ENCODE measurements around the gene HPN.
"Not testable (repeated sequence)": the region's sequence is repeated elsewhere in the genome, so short reads cannot be mapped to it uniquely, and the experiment has no call there.

The HPN gene

DNA sequence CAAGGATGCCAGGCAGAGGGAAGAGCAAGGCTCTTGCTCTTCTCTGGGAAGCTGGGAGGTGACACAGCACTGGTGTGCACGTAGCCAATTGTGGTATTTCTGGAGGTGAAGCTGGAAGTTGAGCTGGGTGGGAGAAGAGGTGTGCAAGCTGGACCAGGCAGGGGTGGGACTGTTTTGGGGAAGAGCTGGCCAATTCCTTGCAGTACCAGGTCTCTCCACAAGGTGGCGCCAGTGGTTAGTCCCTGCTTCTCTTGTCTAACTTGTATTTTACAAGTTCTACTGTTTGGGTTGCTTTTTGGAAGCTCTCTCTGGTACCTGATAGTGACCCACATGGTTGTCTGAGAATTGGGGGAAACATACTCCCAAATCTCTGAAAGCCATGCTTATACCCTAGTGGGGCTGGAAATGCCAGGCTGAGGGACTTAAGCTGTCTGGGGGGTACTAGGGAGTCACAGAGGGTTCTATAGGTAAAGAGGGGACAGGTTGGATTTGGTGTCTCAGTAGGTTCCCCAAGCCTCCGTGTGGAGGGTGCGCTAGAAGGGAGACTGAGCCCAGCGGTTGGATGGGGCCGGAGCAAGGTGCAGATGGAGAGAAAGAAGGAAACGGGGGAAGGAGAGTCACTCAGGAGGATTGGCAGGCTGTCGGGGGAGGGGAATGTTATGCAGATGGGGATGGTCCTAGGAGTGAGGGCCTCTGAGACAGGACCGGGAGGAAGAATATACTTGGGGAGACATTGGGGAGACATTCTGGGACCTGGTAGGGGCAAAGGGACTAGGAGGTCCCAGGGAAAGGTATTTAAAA is 3.0 kb downstream of the HPN start:
- DNase-seq = peak; percentile 58

DNA sequence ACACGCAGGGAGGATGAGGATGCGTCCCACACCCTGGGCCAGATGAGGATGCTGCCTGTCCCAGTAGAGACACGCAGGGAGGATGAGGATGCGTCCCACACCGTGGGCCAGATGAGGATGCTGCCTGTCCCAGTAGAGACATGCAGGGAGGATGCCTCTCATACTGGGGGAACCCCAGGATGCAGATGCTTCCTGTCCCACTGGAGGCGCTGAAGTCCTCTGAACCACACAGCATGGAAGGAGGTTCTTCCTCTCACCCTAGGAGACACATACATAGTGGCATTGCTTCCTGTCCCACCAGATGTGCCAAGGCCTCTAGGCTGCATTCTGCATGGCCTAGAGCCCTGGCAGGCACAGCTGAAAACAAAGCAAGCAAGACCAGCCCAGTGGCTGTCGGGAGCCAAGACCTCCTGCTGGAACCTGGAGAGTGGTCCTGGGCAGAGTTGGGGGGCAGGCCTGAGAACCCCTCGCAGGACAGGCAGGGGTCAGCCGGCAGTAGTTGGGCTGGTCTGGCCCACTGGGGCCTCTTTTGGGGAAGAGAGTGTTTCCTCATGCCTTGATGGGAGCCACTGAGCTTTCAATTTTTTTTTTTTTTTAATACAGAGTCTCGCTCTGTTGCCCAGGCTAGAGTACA is 4.3 kb downstream of the HPN start:
- DNase-seq = peak; percentile 54

DNA sequence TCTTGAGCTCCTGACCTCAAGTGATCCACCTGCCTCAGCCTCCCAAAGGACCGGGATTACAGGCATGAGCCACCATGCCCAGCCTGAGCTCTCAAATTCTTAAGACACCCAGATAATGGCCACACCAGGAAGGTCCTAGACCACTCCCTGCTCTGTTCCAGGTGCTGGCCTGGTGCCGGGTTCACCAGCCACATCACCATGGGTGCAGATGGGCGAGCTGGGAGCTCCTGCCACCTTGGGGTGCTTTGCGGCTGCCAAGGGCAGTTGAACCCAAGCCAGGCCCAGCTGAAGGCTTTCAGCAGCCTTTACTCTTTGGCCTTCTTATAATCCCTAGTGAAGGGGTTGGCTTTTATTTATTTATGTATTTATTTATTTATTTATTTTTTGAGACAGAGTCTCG is 4.9 kb downstream of the HPN start:
- DNase-seq = no peak

DNA sequence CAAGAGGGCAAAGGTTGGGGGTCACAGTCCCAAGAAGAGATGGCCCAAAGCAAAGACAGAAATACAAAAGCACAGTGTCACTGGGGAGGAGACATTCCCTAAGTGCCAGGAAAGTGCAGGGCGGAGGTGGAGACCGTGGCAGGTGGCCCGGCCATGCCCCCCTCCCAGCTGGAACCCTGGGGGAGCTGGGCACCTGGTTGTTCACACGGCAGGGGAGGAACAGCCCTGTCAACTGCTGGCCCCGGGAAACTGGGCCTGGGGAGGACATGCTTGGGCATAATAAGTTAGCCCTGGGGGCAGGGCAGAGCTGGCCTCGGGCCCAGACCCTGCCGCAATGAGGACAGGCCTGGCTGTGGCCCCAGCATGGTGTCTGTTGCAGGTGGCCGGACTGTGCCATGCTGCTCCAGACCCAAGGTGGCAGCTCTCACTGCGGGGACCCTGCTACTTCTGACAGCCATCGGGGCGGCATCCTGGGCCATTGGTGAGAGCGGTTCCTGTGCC is 7.4 kb downstream of the HPN start:
- no peak for DNase-seq

DNA sequence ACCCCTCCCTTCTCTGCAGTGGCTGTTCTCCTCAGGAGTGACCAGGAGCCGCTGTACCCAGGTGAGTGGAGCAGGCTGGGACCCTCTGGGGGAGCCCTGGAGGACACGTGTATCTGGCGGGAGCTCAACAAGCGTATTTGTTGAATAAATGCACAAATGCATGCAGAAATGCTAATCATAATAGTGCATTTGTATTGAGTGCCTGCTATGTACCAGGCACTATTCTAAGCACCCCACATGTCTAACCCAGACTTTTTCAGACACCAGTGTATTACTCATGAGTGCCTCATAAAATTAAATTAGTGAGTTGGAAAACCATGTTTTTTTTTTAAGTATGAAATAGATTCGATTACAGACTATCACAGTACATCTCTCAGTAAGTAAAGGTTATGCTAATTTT is 7.9 kb downstream of the HPN start:
- DNase-seq = no peak

DNA sequence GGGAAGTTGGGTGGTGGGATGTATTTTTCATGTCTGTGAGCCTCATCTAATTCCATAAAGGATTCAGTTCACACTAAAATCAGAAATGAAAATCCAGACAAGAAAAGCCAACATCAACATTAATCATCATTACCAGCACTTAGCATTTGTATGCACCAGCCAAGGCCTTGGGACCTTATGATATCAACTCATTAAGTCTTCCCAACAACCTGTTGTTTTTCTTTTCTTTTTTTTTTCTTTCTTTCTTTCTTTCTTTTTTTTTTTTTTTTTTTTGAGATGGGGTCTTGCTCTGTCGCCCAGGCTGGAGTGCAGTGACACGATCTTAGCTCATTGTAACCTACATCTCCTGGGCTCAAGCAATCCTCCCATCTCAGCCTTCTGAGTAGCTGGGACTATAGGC is 9.1 kb downstream of the HPN start:
- not testable (repeated sequence) for DNase-seq

DNA sequence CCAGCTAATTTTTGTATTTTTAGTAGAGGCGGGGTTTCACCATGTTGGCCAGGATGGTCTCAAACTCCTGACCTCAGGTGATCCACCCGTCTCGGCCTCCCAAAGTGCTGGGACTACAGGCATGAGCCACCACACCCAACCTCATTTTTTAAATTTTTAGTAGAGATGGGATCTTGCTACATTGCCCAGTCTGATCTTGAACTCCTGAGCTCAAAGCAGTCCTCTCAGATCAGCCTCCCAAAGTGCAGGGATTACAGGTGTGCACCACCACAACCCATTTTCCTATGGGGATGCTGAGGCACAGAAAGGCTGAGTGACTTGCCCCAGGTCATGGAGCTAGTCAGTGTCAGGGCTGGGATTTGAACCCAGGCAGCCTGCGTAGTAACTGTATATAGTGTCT is 9.7 kb downstream of the HPN start:
- DNase-seq = not testable (repeated sequence)

DNA sequence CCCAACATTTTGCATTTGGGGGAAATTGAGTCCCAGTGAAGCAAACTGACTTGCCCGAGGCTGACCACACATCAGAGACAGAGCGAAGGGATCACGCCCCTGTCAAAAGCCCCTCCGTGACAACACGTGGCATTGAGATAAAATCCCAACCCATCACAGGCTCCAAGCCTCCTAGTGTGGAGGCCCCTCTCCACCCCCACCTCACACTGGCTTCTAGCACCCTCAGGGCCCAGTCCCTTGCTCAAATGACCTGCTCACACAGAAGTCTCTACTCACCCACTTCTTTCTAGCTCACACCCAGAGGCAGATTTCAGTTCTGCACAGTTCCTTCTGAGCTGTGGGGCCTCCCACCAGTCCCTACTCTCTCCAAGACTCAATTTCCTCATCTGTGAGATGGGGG is 10.3 kb downstream of the HPN start:
- no peak for DNase-seq

DNA sequence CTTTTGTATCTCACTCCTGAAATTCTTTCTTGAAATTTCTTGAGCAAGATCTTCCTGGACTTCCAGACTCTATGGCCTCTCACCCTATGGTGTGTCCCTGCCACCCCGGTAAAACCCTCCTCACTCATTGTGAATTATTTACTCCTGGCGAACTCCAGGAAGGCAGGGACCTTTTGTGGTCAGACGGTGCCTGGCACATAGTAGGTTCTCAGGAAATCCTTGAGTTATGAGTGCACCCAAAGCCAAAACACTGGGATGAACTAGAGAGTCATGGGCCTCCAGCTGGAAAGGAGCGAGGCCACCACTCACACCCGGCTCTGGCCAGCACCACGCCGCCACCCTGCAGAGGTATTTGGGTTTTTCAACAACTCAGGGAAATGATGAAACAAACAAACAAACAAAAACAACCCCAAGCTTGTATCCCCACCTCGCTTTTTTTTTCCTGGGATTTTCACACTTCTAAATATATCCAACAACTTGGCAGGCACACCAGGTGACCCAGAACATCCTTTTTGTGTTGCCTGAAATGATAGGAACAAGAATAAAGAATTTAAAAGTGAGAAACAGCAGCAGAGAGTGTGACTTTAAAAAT is 11.2 kb downstream of the HPN start:
- no peak for DNase-seq

DNA sequence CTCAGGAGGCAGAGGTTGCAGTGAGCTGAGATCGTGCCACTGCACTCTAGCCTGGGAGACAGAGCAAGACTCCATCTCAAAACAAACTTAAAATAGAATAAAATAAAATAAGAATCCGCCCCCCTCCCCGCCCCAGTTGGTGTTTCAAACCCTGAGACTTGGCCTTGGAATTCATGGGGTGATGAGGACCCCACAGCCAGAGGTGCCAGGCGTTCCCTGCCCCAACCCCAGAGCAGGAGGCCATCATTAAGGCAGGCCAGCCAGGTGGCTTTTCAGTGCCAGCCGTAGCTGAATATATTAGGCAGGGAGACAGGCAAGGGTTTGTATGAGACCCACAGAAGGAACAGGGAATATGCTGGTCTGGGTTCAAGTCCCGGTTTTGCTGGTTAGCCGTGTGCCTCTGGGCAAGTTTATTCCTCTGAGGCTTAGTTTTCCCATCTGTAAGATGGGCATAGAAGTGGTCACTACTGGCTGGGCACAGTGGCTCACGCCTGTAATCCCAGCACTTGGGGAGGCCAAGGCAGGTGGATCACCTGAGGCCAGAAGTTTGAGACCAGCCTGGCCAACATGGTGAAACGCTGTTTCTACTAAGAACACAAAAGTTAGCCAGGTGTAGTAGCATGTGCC is 12.3 kb downstream of the HPN start:
- no peak for DNase-seq

DNA sequence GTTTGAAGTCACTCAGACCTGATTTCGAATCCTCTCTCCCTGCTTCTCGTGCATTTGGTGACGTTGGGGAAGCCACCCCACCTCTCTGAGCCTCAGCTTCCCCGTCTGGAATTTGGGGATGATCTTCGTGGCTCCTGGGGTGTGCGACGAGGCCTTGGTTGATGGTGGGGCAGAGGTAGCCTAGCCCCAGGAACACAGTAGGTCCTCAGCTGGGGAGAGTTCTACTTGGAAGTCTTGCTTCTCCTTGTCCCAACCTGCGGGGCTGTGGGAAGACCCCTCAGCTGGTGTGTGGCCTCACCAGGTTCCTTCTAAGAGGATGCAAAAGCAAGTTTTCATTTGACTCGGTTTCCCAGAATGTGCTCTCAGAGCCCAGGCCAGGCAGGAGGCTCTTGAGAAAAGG is 13.1 kb downstream of the HPN start:
- no peak for DNase-seq

DNA sequence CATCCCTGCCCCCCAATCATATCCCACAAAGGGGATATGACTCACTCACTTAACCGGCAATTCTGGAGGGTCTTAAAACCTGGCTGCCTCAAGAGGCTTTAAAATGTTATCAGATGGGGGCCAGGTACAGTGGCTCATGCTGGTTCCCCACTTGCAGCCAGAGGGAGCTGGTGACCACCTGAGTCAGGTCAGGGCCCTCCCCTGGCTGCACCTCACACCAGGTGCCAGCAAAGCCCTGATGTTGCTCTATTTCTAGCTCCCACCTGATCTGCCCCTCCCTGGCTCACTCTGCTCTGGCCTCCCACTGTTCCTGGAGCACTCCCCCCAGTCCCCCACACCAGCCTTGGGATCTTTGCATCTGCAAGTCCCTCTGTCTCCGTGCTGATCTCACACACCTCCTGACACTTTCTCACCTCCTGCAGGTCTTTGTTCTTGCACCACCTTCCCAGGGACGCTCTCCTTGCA is 14.2 kb downstream of the HPN start:
- DNase-seq = no peak

DNA sequence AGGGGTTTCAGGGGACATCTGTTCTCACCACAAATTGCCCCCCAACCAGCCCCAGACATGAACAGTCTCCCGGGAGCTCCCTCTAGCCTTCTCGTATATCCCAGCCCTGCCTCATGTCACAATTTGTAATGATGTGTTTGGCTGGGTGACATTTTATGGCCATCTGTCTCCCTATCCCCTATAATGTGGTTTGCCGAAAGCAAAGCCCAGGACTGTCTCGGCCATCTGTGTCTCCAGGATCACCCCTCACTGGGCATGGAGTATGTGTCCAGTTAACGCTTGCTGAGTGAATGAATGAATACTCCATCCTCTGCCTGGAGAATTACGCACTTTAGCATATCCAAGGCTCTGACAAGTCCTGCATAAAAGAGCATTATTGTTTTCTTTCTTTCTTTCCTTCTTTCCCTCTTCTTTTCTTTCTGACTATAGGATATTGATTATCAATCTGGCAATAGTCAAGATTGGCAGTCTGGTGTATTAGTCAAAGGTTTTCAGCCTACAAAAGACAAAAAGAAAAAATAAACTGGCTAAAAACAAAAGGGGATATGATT is 15.1 kb downstream of the HPN start:
- no peak for DNase-seq

DNA sequence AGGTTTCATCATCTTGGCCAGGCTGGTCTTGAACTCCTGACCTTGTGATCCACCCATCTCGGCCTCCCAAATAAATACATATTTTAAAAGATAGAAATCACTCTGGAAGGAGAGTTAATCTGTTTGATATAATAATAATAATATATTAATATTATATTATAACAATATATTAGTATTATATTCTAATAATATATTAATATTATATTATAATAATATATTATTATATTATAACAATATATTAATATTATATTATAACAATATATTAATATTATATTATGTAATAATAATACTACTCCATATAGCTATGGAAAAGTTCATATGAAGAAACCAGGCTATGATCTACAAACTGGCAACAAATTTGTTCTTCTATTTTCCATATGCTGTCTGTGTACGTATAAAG is 16.8 kb downstream of the HPN start:
- no peak for DNase-seq

DNA sequence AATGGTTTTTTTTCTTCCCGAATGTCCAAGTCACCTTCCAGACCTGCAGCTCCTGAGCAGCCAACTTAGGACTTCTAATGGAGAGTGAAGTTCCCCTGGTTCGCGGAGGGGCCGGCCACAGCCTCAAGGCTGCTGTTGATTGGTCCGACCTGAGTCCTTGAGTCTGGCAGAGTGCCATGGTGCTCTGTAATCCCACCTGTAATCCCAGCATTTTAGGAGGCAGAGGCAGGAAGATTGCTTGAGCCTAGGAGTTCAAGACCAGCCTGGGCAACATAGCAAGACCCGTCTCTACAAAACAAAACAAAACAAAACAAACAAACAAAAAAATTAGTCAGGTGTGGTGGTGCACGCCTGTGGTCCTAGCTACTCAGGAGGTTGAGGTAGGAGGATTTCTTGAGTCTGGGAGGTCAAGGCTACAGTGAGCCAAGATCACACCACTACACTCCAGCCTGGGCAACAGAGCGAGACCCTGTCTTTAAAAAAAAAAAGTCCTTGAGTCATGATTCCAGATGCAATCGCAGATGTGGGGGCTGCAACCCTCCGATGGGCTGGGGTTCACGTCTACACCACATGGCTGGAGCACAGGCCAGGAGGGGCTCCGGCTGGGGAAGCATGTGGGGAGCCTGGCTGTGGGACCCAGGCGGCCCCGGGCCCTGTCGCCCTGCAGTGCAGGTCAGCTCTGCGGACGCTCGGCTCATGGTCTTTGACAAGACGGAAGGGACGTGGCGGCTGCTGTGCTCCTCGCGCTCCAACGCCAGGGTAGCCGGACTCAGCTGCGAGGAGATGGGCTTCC is 17.7 kb downstream of the HPN start:
- no peak for DNase-seq

DNA sequence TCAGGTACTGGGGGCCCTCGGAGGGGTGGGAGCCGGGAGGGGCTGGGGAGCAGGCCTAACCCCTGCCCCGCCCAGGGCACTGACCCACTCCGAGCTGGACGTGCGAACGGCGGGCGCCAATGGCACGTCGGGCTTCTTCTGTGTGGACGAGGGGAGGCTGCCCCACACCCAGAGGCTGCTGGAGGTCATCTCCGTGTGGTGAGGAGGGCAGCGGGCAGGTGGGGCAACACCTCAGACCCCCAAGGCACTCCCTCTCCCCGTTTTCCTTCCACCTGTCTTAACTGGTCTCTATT is 18.2 kb downstream of the HPN start:
- DNase-seq = no peak

DNA sequence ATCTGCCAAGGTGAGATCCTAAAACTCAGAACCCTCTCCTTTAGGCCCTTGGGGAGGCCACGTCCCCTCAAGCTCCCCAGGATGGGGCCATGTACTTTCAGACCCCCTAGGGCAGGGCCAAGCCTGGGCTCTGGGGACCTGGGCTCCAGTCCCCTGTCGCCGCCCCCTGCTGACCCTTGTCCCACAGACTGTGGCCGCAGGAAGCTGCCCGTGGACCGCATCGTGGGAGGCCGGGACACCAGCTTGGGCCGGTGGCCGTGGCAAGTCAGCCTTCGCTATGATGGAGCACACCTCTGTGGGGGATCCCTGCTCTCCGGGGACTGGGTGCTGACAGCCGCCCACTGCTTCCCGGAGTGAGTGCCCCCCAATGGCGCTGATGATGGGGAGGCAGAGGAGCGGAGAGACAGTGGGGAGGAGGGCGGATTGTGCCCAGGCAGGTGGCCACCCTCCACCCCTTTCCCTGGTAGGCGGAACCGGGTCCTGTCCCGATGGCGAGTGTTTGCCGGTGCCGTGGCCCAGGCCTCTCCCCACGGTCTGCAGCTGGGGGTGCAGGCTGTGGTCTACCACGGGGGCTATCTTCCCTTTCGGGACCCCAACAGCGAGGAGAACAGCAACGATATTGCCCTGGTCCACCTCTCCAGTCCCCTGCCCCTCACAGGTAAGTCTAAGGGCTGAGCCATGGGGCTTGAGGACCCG is 18.8 kb downstream of the HPN start:
- DNase-seq = no peak

DNA sequence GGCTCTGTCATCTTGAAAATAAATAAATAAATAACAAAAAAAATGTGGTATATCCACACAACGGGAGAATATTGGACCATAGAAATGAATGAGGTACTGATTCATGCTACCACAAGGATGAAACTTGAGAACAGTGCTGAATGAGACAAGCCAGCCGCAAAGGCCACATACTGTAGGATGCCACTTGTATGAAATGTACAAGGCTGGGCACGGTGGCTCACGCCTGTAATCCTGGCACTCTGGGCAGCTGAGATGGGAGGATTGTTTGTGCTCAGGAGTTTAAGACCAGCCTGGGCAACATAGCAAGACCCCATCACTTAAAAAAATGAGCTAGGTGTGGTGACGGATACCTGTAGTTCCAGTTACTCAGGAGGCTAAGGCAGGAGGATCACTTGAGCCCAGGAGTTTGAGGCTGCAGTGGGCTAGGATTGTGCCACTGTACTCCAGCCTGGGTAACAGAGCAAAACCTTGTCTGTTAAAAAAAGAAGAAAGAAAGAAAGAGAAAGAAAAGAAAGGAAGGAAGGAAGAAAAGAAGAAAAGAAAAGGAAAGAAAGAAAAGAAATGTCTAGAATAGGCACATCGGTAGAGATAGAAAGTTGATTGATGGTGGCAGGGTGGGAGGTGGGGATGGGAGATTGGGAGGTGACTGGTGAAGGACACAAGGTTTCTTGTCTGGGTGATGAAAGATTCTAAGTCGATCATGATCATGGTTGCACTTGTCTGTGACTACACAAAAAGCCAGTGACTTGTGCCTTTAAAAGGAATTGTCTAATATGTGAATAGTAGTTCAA is 20.3 kb downstream of the HPN start:
- DNase-seq = no peak

DNA sequence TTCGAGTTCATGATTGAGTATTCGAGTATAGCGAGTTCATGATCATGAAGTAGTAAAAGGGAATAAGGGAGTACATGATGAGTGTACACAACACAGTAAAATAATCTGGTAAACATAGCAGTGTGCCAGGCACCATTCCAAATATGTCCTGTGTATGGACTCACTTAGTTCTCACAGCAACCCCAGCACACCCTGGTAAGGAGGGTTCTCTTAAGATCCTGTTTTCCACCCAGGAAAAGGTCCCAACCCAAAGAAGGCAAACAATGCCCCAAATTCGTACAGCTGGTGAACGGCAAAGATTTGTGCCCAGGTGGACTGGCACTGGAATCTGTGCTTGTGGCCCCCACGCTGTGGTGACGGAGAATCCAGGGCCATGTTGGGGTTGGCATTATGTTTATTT is 21.4 kb downstream of the HPN start:
- no peak for DNase-seq

DNA sequence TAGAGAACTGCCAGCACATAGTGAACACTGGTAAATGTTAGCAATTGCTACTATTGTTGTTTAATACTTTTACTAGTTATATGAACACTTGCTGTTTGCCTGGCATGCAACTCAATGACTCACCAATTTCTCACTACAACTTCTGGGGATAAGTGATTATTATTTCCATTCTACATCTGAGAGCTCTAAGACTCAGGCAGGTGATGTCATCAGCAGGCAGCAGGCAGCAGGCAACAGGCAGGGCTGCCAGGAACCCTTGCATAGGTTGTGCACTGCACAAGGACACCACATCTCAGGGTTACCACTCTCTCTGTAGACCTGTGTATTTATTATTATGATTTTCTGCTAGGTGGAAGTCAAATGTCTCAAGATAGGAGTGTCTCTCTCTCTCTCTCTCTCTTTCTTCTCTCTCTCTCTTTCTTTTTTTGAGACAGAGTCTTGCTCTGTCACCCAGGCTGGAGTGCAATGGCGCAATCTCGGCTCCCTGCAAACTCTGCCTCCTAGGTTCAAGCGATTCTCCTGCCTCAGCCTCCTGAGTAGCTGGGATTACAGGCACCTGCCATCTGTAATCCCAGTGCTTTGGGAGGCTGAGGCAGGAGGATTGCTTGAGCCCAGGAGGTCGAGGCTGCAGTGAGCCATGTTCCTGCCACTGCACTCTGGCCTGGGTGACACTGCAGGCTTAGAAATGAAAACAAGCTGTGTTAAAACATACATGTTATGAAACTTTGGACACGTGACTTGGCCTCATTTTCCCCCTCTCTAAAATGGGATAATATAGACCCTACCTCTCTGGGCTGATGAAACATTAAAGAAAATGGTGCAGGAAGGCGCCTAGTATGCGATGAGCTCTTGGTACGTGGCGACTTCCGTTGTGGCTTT is 22.7 kb downstream of the HPN start:
- peak; percentile 51 for DNase-seq
